ENCODE measurements around the gene FOXQ1.
"Not testable (repeated sequence)": the region's sequence is repeated elsewhere in the genome, so short reads cannot be mapped to it uniquely, and the experiment has no call there.

Gene FOXQ1

GRCh38 chr6:1325461-1326309 lies 13.8 kb downstream of the FOXQ1 start:
- no peak for DNase-seq

GRCh38 chr6:1326535-1327121 lies 14.7 kb downstream of the FOXQ1 start:
- no peak for DNase-seq

- no peak for DNase-seq
Observed at GRCh38 chr6:1327630-1328029, 15.7 kb downstream of the FOXQ1 start.

- DNase-seq = no peak
Observed at GRCh38 chr6:1328129-1328800, 16.4 kb downstream of the FOXQ1 start.

DNA sequence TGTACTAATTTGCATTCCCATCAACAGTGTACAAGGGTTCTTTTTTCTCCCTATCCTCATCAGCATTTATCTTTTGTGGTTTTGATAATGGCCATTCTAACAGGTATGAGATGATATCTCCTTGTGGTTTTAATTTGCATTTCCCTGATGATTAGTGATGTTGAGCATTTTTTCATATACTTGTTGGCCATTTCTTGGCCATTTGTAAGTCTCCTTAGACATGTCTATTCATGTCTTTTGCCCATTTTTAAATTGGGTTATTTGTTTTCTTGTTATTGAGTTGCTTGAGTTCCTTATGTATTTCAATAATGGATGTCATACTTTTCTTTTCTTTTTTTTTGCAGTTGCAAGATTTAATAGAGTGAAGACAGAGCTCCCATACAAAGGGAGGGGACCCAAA lies 17.8 kb downstream of the FOXQ1 start:
- DNase-seq = no peak

- DNase-seq = no peak
Observed at GRCh38 chr6:1334684-1335083, 22.8 kb downstream of the FOXQ1 start.

GRCh38 chr6:1335367-1336037 lies 23.6 kb downstream of the FOXQ1 start:
- DNase-seq = no peak

DNA sequence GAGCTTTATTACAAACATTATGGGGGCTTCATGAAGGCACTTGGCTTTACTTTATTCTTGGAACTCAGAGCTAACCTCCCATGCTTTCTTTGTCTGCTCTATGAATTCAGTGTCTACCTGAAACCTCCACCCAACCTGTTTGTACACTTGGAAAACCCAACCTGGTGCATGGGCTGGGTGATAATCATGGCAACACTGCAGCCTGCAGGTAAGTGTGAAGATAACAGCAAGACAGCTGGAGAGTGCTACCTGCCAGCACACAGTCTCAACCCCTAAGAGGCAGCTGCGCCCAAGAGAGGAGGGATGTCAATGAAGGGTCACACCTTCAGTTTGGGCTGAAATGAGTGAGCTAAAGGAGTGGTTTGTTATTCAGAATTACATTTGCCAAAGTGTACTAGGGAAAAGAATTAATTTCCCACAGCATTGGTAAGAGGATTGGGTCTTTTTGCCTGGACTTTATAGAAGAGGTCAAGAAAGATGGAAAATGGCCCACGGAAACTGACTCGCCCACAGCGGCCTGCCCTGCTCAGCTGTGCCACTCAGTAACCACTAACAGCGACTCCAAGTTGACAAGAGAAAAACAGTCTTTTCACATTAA lies 24.4 kb downstream of the FOXQ1 start:
- DNase-seq = no peak

DNA sequence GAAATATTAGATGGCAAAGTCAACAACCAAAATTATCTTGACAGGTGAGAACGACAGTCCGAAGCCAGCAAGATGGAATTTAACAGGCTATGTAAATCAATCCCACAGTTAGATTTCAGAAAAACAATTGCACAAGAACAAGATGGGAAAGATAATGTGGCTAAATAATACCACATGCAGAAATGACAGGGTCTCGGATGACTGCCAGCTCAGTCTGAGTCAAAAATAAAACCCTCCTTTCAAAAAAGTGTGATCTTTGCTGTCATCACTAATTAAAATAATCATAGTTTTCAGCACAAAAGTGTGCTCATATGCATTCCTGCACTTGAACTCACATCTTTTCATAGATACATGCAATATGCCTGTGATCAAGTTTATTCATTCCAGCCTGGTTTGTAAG lies 25.9 kb downstream of the FOXQ1 start:
- no peak for DNase-seq

DNA sequence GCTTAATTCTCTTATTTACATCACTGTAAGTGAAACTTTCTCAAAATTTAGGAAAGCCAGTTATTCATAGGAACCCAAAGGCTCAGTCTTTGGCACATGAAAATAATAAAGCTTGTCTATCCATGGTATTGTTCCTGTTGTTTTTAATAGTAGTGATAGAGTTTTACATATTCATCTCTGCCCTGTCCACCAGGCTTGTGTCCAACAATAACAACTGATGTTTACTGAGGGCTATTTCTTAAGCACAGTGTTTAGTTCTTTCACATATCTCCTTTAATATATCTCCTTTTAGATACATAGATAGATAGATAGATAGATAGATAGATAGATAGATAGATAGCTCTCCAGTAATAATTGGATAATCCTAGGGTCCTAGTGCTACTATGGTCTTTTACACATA lies 34.2 kb downstream of the FOXQ1 start:
- DNase-seq = no peak

DNA sequence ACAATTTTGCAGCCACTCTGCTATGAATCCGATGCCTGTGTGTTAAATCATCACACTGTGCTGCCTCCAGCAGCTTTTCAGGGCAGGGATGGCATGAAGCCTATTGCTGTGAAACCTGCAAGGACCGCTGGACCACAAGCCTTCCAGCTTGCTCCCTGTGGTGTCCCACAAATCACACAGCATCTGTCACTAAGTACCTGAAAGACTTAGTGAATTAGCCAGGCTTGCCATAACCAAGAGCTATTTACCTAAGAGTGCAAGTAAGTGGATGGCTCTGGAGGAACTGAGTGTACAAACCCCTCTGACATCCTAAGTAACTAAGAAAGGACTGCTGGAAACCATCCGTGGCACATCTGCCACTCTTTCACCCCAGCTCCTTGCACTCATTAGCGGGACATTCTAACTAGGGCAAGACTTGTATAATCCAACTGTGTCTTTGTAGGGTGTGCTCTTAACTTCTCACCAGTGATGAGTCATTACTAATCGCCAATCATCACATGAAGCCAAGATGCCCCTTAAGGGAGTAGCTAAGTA lies 34.7 kb downstream of the FOXQ1 start:
- peak; percentile 70 for DNase-seq

DNA sequence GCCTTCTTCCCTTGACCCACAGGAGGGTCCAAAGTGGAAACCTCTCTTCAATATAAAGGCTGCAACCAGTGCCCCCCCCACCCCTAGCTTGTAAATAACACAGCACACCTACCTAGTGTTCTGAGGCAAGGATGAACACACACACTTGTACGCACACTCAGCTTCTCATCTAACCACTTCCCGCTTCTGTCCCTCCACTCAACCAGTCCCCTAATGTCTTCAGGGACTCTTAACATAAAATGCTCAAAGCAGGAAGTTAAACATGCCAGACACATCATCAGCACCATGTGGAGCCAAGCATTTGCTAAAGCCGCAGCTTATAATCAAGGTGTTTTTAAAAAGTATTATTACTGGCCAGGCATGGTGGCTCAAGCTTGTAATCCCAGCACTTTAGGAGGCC lies 35.3 kb downstream of the FOXQ1 start:
- DNase-seq = no peak

DNA sequence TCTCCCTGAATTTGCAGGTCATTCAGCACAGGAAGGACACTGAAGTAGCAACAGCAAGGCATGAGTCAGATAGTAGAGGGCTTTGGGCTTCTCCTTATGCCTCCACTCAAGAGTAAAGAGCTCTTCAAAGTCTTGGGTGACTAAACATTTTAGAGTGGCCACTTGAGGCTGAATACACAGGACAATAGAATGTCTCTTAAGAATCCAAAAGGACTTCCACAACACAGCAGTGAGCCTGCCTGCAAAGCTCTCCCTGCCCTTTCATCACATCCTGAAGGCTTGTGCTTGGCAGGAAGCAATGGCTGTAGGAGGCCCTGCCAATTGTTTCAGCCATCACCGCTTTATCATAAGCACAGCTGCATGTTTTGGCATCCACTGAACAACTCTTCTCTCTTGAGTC lies 36.8 kb downstream of the FOXQ1 start:
- DNase-seq = peak; percentile 72

GRCh38 chr6:1349655-1350054 lies 37.8 kb downstream of the FOXQ1 start:
- DNase-seq = no peak

GRCh38 chr6:1351381-1352008 lies 39.6 kb downstream of the FOXQ1 start:
- no peak for DNase-seq

DNA sequence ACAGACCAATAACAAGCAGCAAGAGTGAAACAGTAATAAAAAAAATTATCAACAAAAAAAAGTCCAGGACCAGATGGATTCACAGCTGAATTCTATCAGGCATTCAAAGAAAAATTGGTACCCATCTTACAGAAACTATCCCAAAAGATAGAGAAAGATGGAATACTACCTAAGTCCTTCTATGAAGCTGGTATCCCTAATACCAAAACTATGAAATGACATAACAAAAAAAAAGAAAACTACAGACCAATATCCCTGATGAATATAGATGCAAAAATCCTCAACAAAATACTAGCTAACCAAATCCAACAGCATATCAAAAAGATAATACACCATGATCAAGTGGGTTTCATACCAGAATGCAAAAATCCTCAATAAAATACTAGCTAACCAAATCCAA lies 43.2 kb downstream of the FOXQ1 start:
- DNase-seq = not testable (repeated sequence)

GRCh38 chr6:1361717-1362116 lies 49.8 kb downstream of the FOXQ1 start:
- DNase-seq = not testable (repeated sequence)

DNA sequence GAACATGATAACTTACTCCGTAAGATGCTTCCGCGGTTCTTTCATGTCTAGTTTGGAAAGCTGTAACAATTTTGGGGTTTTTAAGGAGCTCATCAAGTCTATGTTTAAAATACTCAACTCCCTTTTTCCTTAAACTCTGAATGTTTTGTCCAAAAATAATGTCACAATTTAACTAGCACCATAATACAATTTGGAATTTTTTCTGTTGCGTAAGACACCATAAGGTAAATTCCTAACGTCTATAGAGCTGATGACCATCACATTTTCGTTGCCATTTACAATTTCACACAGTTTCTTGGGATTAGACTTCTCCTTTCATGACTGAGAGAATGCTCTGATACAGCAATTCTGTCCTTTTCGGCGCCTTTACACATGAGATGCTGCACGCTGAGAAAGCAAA lies 50.7 kb downstream of the FOXQ1 start:
- no peak for DNase-seq

DNA sequence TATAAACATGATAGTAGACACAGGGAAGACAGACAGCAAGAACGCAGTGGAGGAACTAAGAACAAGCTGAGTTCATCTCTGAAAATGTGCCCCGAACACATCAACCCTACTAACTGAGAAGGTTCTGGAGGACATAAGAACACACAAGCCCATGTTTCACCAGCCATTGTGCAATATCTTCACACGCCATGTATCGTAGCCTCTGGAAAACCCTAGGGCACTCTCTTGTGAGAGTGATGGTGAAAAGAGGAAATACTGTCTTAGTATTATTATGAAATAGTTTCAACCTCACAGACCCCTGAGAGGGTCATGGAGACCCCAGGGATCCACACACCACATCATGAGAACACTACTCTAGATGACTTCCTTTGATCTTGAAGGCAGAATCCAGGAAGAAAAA lies 51.4 kb downstream of the FOXQ1 start:
- no peak for DNase-seq

- DNase-seq = no peak
Observed at GRCh38 chr6:1363729-1364572, 52.1 kb downstream of the FOXQ1 start.
